HG02623 (cell line): ENCODE results near the gene C3orf20.

Source experiments
- ATAC-seq: cut with Tn5 transposase; IDR thresholded peaks from one replicate; pipeline ENCODE4 v1.9.1; 2021; ENCODE audit warnings: moderate library complexity; ENCODE audit not compliant: unreplicated experiment

Gene C3orf20

DNA sequence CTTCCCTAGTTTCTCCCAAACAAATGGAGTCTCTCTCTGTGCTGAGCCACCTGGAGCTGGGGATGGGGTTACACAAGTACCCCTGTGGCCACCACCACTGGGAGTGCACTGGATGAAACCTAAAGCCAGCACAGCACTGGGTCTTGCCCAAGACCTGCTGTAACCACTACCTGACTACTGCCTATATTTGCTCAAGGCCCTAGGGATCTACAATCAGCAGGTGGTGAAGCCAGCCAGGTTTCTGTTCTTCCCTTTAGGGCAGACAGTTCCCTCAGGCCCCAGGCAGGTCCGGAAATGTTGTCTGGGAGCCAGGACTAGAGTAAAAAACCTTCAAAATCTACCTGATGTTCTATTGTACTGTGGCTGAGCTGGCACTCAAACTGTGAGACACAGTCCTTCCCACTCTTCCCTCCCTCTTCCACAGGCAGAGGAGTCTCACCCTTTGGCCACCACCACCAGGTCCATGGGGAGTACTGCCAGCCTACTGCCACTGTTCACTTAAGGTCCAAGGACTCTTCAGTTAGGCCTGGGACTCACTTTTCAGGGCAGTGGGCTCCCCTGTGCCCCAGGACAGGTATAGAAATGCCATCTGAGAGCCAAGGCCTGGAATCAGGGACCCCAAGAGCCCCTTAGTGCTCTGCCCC is 23.8 kb downstream of the C3orf20 start:
- ATAC-seq, result no peak

DNA sequence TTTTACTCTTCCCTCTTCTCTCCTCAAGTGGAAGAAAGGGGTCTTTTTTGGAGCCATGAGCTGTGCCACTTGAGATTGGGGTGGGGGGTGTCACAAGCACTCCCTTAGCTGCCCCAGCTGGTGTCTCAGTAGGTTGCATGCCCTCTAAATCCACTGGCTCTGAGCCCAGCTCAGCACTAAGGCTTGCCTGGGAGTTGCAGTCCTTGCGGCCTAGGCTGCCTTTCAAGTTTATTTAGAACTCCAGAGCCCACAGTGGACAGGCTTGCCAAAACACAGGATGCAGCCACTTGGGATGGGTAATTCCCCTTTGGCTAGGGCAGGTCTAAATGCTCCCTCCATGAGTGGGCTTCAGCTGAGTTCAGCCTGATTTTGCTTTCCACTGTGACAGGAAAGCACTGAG is 24.7 kb downstream of the C3orf20 start:
- ATAC-seq, result no peak

DNA sequence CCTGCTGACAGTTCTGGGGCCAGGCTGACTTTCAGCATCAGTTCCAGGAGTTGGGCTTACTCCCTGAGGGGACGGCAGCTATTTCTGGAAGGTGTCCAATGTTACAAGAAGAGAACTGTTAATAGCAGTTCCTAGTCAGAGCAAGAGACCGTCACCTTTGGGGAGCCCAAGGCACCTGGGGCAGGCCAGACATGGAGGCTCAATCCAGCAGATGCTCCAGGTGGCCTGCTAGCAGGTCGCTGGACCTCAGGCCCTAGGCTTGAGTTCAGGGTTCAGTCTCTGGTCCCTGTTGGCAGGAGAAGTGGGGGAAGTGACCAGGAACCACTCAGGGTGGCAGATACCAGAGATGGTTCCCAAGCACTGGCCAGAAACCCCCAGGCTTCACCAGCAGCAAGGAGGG is 25.9 kb downstream of the C3orf20 start:
- ATAC-seq, result no peak

DNA sequence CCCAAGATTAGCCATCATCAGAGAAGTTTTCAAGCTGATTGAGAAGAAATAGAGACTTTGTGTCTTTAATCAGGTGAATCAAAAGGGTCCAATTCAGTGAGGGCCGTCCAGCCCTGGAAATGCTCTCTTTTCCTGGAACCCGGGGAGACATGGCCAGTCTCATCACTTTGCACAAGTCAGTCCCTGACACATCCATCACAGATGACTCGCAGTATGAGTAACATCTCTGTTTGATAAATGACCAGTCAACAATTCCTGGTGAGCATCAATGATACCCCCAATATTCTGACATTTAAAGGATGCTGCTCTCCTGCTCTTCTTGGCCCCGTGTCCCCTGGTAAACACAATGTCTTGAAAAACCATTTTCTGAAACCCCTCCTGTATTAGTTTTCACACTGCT is 26.7 kb downstream of the C3orf20 start:
- ATAC-seq, result no peak

DNA sequence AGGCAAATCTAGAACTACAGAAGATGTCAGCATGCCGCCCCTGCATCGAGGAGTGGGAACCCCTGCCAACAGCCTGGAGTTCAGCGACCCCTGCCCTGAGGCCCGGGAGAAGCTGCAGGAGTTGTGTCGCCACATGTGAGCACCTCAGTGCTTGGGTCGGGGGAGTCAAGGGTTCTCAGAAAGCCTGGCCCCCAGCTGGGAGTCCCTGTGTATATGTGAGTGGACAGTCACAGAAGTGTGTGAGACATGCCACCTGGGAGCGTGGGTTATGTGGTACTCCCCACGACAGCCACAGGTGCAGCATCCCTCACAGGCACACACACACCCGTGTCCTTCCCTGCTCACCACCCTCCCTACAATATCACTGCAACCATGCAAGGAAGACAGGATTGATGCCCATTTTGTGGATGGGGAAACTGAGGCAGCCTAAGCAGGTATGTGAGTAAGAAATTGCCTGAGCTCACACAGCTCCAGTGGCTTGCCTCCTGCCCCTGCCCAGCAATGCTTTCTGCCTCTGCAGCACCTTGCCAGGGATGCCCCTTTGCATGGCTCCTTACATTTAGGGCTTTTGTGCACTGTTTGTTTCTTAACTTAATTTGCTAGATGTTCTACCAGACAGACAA is 28.3 kb downstream of the C3orf20 start:
- ATAC-seq, result no peak

DNA sequence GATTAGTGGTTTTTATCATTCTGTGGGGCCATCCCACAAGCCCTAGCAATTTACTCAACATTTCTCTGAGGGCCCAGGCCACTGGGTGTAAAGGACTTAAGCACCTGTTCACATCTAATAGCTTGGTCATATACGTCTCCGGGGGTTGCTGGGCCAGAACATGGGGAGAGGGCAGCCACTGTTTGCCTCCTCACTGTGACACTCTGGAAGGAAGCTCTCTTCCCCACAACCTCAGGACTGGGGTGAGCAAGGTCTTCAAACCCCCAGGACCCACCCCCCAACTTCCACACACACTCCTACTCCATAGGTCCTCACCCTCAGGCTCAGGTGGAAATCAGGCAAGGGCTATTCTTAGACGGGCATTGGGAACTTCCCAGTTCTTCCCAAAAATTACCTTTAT is 28.9 kb downstream of the C3orf20 start:
- ATAC-seq, result no peak

DNA sequence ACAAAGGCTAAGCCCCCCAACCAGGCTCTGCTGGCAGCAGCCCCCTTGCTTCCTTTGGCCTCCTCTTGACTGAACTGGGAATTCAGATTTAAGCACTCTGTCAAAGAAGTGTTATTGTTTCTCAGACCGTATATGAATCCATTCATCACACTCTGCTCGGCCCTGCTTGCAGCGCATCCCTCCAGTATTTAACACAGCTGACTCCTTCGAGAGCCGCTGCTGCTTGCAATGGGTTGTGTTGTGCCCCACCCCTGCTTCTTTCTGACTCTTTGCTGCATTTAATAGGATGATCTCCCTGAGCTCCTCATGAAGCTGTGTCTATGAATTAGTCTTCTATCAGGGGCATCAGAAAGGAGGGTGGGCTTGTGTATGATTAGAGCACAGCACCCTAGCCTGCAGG is 31.2 kb downstream of the C3orf20 start:
- no peak for ATAC-seq

DNA sequence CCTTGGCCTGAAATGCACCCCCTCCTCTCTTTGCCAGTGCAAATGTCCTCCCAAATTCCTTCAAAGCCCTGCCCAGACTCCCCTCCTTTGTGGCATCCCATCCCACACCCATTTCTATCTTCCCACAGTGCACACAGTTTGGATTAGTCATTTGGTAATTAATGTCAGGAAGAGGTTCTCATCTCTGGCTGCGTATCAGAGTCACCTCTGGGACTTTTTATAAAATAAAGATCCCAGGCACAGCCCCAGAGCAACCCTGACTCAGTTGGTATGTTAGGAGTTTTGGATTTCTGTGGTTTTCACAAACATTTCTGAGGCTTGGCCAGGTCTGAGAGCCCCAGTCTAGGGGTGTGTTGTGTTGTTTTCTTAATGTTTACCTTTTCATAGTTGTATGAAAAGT is 41.6 kb downstream of the C3orf20 start:
- ATAC-seq, result no peak

DNA sequence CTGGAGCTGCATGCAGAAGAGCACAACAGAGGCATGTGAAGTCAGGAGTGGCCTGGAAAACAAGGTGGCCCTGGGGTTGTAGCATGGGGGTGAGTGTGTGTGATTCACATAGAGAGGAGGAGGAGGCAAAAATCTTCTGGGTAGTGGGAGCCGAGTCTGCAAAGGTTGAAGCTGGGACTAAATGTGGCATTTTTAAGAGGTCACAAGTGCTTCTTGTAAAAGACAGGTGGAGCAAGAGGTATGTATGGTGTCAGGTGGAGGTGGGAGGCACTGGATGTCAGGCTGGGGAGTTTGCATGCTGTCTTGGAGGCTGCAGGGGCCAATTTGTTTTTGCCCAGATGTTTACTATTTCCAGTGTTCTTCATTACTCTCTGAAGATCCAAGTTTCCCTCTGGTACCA is 42.4 kb downstream of the C3orf20 start:
- ATAC-seq, result no peak

DNA sequence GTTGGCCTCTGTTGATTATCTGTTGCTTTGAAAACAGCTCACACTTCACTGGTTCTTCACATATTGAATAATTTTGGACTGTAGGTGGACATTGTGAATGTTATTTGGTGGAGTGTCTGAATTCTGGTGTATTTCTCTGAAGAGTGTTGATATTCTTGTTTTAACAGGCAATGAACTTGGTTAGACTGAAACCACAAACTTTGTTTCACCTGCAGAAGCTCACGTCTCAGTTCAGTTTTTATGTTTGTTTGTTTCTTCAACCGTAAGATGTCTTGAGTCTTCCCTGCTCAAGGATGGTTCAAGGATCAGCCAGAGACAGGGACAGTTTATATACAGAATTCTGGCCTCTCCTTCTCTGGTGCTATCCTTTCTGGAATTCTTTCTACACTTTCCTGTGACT is 43.6 kb downstream of the C3orf20 start:
- no peak for ATAC-seq

DNA sequence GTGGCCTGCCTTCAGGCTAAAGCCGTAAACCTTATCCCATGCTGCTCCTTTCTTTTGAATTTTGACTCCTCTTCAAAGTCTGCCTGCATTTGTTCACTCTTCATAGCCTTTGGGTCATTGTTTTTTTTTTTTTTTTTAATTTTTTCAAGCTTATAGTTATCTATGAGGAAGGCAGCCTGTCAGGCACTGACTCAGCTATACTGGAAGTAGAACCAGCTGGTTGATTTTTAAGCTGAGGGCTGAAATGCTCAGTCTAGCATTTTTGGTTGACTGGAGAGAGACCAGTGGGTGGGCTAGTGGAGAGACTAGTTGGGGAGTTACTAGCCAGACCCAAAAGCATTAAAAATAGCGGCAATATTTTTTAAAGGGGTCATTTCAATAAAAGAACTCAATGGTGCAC is 44.1 kb downstream of the C3orf20 start:
- ATAC-seq, result no peak

DNA sequence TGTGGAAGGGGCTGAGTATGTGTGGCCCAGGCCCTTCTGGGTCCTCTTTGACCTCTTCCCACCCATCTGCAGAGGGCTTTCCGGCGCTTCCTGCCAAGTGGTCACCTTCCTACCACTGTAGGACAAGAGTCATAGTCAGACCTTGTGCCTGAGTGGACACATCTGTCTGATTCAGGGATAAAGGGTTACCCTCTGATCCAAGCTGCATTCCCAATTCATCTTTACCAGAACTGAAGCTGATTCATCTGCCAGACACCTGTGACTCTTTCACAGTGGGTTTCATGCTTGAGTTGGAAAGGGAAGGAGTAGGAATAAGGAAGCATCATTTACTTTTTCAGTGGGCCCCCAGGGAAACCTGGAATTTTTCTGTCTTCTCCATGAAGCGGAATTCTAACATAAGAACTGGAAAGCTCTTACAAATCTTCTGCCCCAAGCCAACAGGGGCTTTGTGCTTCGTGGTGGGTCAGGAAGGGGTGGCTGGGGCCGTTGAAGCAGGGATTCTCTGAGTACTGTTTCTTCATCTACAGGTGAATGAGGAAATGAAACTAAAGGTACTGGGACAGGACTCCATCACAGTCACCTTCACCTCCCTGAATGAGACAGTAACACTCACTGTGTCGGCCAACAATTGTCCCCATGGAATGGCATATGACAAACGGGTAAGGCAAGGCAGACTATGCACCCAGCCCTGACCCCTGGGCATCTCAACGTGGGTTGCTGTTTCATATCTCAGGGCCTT is 46.4 kb downstream of the C3orf20 start:
- no peak for ATAC-seq

DNA sequence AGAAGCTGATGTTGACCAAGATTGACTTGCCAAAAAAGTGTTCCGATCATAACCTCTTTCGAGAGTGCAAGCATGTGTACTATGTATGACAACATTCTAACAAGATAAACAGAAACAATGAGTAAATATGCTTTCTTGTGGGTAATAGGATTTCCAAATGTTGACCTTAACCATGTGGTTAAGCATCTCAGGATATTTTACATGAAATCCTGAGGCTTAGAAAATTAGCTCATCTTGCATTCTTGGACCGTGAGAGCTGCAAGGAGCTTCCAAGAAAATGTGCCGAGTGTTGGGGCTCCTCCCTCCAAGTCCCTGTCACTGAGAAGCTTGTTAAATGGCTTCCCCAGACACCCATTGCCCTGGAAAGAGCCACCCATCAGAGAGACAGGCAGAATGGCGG is 50.1 kb downstream of the C3orf20 start:
- no peak for ATAC-seq

DNA sequence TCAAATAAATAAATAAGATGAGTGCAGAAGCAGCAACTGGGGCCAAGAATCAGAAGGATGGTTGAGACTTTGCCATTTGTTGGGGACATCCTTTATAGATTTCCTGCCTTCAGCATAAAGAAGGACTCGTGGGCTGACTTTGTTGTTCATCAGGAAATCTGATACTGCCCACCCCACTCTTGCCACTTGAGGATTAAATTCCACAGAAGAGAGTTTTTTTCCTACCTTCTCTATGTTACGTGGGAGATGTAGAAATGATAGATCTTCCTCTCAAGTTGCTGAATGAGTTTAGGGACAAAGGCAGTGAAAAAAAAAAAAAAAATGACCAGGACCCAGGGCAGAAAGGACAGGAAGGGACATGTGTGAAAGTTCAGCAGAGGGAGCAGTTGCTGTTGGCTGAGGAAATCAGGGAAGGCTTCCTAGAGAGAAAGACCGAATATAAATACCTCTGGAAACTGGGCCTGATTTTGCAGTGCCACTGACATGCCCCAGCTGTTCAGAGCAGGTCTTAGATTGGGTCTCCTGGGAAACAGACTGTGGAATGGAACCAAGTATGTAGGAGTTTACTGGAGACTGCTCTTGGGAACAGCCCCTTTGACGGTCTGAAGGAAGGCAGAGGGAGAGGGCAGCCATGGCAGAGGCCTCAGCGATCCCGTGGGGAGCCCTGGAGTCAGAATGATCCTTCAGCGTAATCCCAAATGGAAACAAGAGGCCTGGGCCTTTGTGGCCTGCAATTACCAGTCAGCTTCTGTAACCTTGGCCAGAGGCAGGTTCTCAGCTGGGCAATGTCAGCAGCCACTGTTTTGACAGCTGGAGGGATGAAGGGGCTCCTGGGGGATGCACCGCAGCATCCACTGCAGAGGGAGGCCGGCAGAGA is 50.9 kb downstream of the C3orf20 start:
- ATAC-seq, result no peak

DNA sequence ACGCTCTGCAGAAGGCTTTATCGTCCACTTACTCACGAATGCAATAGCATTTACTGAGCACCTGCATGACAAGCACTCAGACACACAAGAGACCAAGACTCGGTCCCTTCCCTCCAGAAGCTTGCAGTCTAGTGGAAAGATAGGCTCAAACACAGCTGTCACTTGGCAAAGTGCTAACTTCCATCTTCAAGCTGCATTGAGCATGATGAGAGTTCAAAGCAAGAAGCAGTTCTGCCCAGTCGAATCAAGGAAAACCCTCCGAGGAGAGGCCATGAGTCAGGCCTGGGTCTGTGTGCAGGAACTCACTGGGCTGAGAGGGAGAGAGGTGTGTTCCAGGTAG is 51.5 kb downstream of the C3orf20 start:
- no peak for ATAC-seq

DNA sequence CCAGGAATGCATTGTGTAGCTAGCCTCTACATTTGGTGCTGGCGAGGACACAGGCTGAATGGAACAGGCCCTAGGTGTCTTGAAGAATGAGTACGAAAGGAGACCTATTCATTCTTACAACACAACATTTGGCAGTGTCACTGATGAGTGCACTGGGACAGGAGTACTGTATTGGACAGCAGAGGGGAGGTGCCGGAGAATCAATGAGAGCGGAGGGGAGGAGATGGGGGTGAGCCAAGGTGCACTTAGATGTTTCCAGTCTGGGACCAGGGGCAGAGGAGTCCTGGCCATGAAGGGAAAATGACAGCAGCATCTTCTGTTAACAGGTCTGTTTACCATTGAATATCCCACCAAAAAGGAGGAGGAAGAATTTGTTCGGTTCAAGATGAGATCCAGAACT is 53.2 kb downstream of the C3orf20 start:
- no peak for ATAC-seq

DNA sequence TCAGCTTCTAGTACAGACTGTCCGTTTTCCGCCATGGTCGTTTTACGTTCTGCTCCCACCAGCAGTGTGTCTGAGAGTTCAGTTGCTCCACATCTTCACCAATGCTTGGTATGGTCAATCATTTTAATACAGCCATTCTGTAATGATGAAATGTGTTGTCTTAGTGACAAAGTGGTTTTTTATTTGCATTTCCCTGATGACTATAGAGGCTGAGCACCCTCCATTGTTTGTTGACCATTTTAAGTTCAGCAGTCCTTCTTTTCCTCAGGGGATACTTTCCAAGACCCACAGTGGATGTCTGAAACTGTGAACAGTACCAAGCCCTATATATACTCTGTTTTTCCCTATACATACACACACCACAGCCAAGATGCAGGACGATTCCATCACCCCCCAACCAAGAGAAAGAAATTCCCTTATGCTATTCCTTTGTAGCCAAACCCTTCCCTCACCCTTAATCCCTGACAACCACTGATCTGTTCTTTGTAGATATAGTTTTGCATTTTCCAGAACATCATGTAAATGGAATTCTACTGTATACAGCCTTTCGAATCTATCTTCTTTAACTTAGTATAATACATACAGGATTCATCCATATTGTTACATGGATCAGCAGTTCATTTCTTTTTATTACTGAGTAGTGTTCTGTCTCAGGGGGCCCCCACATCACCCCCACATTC is 55.9 kb downstream of the C3orf20 start:
- no peak for ATAC-seq

DNA sequence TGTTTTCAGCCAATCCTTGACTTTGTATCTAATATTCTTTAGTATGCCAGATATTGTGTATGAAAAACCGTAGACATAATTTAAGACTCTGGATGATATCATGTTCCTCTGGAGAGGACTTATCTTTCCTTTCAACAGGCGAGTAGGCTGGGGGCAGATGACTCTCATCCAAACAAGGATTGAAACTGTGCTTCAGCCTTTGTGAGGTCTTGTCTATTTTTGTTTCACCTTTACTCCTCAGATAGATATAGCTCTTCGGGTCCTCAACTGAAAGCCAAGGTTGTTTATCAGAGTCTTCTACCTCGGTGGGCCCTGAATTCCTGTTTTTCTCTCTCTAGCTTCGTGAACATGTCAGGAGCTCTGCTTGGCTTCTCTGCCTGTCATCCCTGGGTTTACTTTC is 66.0 kb downstream of the C3orf20 start:
- no peak for ATAC-seq

DNA sequence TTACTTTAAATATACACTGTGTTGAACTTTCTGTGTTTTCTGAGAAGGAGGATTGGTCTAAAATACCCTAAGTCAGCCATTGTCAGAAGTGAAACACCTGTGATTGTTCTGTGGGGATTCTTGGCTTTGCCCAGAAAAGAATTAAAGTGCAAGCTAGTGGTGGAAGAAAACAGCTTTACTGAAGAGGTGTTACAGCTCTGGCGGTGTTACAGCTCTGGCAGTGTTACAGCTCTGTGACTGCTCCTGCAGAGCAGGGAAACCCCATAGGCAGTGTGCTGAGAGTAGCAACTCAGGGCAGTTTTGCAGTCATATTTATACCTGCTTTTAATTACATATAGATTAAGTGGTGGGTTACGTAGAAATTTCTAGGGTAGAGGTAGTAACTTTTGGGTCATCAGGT is 66.6 kb downstream of the C3orf20 start:
- no peak for ATAC-seq

DNA sequence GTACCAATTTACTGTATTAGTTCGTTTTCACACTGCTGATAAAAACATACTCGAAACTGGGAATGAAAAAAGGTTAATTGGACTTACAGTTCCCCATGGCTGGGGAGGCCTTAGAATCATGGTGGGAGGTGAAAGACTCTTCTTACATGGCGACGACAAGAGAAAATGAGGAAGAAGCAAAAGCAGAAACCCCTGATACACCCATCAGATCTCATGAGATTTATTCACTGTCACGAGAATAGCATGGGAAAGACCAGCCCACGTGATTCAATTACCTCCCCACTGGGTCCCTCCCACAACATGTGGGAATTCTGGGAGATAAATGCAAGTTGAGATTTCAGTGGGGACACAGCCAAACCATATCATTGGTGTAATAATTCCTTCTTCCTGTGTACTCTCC is 69.6 kb downstream of the C3orf20 start:
- no peak for ATAC-seq

DNA sequence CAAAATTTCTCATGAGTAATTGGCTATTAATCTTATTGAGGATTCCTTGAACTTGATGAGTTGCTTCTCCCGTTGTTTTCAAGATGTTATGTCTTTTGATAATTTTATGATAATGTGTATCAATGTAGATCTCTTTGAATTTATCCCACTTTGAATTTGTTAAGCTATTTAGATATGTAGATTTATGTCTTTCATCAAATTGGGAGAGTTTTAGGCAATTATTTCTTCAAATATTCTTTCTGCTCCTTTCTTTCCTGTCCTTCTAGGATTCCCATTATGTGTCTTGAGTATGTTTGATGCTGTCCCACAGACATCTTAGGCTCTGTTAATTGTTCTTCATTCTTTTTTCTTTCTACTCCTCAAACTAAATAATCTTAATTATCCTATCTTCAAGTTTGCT is 75.7 kb downstream of the C3orf20 start:
- no peak for ATAC-seq
